PC-9 (cell line): ENCODE data around the gene NELL1. TPM values are rescaled to one million over a fixed set of nuclear protein-coding genes. Genes with fewer than 3 reads are reported as not detected.

Experiments
- BruUV-seq: library from RNA; stranded (reverse); fragments of 400-500 nt; replicated peaks from 2 replicates; lab custom pipeline; 2021; lab: Mats Ljungman, UMichigan
- CTCF ChIA-PET: fragments of 300-600 bp; sonication (Branson Sonifier 250); formaldehyde crosslinking; loops from one replicate; lab custom pipeline; 2022; ENCODE audit warnings: antibody characterized with exemption; lab: Charles Lee
- POLR2A ChIA-PET: fragments of 300-600 bp; sonication (Branson Sonifier 250); formaldehyde crosslinking; loops from one replicate; lab custom pipeline; 2022; ENCODE audit warnings: antibody characterized with exemption; ENCODE audit not compliant: unreplicated experiment; lab: Charles Lee
- DNase-seq, 2 experiments: peaks; one replicate each; pipeline versions ENCODE4 v3.0.0 to v3.0.0-alpha.2; 2015 to 2022; ENCODE audit warnings: mixed read lengths in 1 of 2
- H2AFZ ChIP-seq: fragments of 200-600 bp; sonication (generic); 2 replicates; pipeline ENCODE4 v1.8.1; 2017; ENCODE audit warnings: antibody characterized with exemption
- H3F3A ChIP-seq: fragments of 200-600 bp; sonication (generic); 2 replicates; pipeline ENCODE4 v1.8.1; 2017; ENCODE audit warnings: antibody characterized with exemption, mild to moderate bottlenecking, low read depth; ENCODE audit not compliant: insufficient read depth
- H3K27ac ChIP-seq: fragments of 200-600 bp; sonication (generic); 2 replicates; pipeline ENCODE4 v1.6.1; 2016; ENCODE audit warnings: mixed run types
- H3K27me3 ChIP-seq: fragments of 200-600 bp; sonication (generic); 2 replicates; pipeline ENCODE4 v1.6.1; 2016; ENCODE audit warnings: low read depth, mixed run types; ENCODE audit not compliant: insufficient read depth
- H3K36me3 ChIP-seq: fragments of 200-600 bp; sonication (generic); 2 replicates; pipeline ENCODE4 v1.6.1; 2016; ENCODE audit warnings: low read depth, mixed run types
- H3K4me1 ChIP-seq: fragments of 200-600 bp; sonication (generic); replicated peaks from 2 replicates; pipeline ENCODE4 v1.6.1; 2016; ENCODE audit warnings: mixed run types; ENCODE audit not compliant: insufficient read depth
- H3K4me2 ChIP-seq: fragments of 200-600 bp; sonication (generic); 2 replicates; pipeline ENCODE4 v1.6.1; 2017; ENCODE audit warnings: mixed run types
- H3K4me3 ChIP-seq: fragments of 200-600 bp; sonication (generic); 2 replicates; pipeline ENCODE4 v1.6.1; 2016; ENCODE audit warnings: mixed run types
- H3K79me2 ChIP-seq: fragments of 200-600 bp; sonication (generic); 2 replicates; pipeline ENCODE4 v1.6.1; 2017; ENCODE audit warnings: low read depth, mixed run types
- H3K9me2 ChIP-seq: fragments of 200-600 bp; sonication (generic); 2 replicates; pipeline ENCODE4 v1.8.1; 2017; ENCODE audit warnings: mild to moderate bottlenecking; ENCODE audit not compliant: insufficient read depth
- H3K9me3 ChIP-seq: fragments of 200-600 bp; sonication (generic); 2 replicates; pipeline ENCODE4 v1.8.1; 2016; ENCODE audit warnings: low read depth; ENCODE audit not compliant: insufficient read depth
- H4K20me1 ChIP-seq: fragments of 200-600 bp; sonication (generic); 2 replicates; pipeline ENCODE4 v1.8.1; 2017; ENCODE audit not compliant: insufficient read depth
- EZH2 ChIP-seq: fragments of 200-600 bp; sonication (generic); IDR thresholded peaks from 2 replicates; pipeline ENCODE4 v1.8.0; 2017; ENCODE audit warnings: antibody characterized with exemption, low read depth
- intact Hi-C: fragments of 100-400 bp; cut with micrococcal nuclease; formaldehyde crosslinking; loops from one replicate; pipeline ENCODE4 v1.10.0; 2022; ENCODE audit not compliant: unreplicated experiment
- total RNA-seq: library from RNA; stranded (reverse); gene quantifications from 2 replicates; pipeline ENCODE4 v1.2.3, GENCODE V29; 2021
- TF ChIP-seq, protein P1 (sequence below): fragments of 200-600 bp; sonication (generic); conservative IDR thresholded peaks from 2 replicates; pipeline ENCODE4 v1.6.1; 2017; ENCODE audit warnings: mixed run types, antibody characterized with exemption, mild to moderate bottlenecking, moderate library complexity

Gene NELL1
- total RNA-seq, 1 experiment from 2014 or later = not detected

DNA sequence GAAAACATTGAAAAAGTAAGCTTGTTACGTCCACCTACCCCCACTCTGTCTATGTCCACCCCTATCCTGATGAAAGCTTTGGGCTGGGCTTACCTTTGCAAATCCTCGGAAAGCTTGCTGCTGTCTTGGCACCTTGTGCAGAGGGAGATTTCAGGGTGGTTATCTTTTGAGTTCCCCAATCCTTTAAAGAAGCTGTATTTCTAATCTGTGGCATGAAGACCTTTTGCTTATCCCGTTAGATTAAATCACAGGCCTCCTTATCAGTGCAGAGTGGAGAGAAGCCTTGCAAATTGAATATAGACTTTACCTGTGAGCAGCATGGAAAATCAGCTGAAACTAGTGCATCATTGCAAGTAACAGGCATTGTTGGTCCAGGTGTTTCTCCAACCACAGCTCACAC lies 942.9 kb downstream of the NELL1 start:
- Histone ChIP-seq H3K9me3 (no peaks in the 10 kb centered on the region), H3K36me3 (no peaks in the 10 kb centered on the region), H3K9me2 (no peaks in the 10 kb centered on the region), H2AFZ (no peak overlapping the region), H3K79me2 (no peaks in the 10 kb centered on the region), H3F3A (no peaks in the 10 kb centered on the region), H4K20me1 (no peaks in the 10 kb centered on the region), H3K4me2 (no peak overlapping the region), H3K4me3 (no peak overlapping the region), H3K27me3 (no peaks in the 10 kb centered on the region), H3K27ac (no peak overlapping the region), H3K4me1 (no peaks in the 10 kb centered on the region)
- no TSS peak for BruUV-seq
- ChIA-PET CTCF (no interaction called here), POLR2A (no interaction called here)
- no peak for TF ChIP-seq EZH2
- TF ChIP-seq, protein P1, sequence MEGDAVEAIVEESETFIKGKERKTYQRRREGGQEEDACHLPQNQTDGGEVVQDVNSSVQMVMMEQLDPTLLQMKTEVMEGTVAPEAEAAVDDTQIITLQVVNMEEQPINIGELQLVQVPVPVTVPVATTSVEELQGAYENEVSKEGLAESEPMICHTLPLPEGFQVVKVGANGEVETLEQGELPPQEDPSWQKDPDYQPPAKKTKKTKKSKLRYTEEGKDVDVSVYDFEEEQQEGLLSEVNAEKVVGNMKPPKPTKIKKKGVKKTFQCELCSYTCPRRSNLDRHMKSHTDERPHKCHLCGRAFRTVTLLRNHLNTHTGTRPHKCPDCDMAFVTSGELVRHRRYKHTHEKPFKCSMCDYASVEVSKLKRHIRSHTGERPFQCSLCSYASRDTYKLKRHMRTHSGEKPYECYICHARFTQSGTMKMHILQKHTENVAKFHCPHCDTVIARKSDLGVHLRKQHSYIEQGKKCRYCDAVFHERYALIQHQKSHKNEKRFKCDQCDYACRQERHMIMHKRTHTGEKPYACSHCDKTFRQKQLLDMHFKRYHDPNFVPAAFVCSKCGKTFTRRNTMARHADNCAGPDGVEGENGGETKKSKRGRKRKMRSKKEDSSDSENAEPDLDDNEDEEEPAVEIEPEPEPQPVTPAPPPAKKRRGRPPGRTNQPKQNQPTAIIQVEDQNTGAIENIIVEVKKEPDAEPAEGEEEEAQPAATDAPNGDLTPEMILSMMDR = no peak
- no peak for DNase-seq
- intact Hi-C loops = no loop called here

DNA sequence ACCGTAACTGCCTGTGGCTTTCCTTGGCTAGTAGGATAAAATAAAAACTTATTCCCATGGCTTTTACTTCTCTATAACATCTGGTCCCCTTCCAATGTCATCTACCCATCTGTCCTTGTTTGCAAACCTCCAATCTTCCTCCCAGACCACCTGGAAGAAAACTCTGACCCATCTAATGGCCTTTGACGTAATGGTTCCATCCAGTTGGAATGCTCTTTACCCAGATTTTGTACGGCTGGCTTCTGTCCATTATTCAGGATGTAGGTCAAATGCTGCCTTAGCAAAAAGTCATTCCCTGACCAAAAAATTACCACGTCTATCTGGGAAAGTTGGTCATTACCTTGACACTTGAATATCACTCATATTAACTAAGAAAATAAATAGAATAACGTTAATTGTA lies 945.6 kb downstream of the NELL1 start:
- Histone ChIP-seq H3K9me2 (no peaks in the 10 kb centered on the region), H3K4me1 (no peaks in the 10 kb centered on the region), H4K20me1 (no peaks in the 10 kb centered on the region), H2AFZ (no peak overlapping the region), H3K9me3 (no peaks in the 10 kb centered on the region), H3K27ac (no peak overlapping the region), H3K36me3 (no peaks in the 10 kb centered on the region), H3K4me2 (no peak overlapping the region), H3K79me2 (no peaks in the 10 kb centered on the region), H3K4me3 (no peak overlapping the region), H3F3A (no peaks in the 10 kb centered on the region), H3K27me3 (no peaks in the 10 kb centered on the region)
- BruUV-seq = no TSS peak
- intact Hi-C loops = no loop called here
- no peak for TF ChIP-seq EZH2
- TF ChIP-seq, protein P1 = no peak
- POLR2A ChIA-PET = no interaction called here
- DNase-seq = no peak
- CTCF ChIA-PET = no interaction called here

DNA sequence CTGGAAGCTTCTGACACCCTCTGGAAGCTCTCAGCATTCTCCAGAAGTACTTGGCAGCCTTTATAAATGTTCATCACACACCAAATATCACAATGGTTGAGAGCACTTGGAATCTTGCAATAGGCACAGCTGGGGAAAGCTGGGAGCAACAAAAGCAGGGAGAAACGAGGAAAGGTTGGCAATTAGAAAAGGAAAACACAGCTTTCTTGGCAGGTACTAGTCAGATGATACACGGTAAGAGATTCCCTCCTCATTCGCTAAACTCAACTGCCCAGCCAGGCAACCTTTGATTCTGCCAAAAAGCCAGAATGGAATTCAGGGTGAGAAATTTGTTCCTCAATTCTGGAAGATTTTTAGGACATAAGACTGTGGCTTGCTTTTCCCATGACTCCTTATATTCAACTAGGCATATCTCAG lies 946.6 kb downstream of the NELL1 start:
- TF ChIP-seq, protein P1 = no peak
- no peak for TF ChIP-seq EZH2
- Histone ChIP-seq H3K9me2 (no peaks in the 10 kb centered on the region), H3K4me1 (no peaks in the 10 kb centered on the region), H3K27me3 (peaks cover 1% of the 10 kb centered on the region; the same call in 1 of the 2 replicates), H3K79me2 (no peaks in the 10 kb centered on the region), H3K4me3 (no peak overlapping the region), H2AFZ (no peak overlapping the region), H3K36me3 (no peaks in the 10 kb centered on the region), H3F3A (no peaks in the 10 kb centered on the region), H3K27ac (no peak overlapping the region), H3K9me3 (no peaks in the 10 kb centered on the region), H4K20me1 (no peaks in the 10 kb centered on the region), H3K4me2 (no peak overlapping the region)
- ChIA-PET POLR2A (no interaction called here), CTCF (no interaction called here)
- intact Hi-C loops = no loop called here
- no peak for DNase-seq
- BruUV-seq = no TSS peak
